ENCODE measurements around the gene EEFSEC. TPM values are rescaled to one million over a fixed set of nuclear protein-coding genes. Genes with fewer than 3 reads are reported as not detected.

EEFSEC gene
- polyA plus RNA-seq, 1 donor (not counting 4 experiments of a cell fraction or from before 2014, with no cell fraction given): 8.7 TPM

- Histone ChIP-seq H3K4me3 (ENCODE audit: control insufficient read depth in 2 of 3, extremely low read depth in 1 of 3, insufficient read depth in 2 of 3, low read depth in 1 of 3, low read length in 3 of 3) (no peak overlapping the region), H3K4me1 (ENCODE audit: control insufficient read depth, extremely low read depth, insufficient read depth, low read length) (no peaks in the 10 kb centered on the region), H3K9me3 (ENCODE audit: control insufficient read depth, low read depth, low read length) (no peaks in the 10 kb centered on the region), H3K27ac (ENCODE audit: control insufficient read depth, insufficient read depth, low read length) (no peak overlapping the region), H3K9ac (ENCODE audit: control insufficient read depth, extremely low read depth, insufficient read depth, low read length) (no peak overlapping the region), H3K27me3 (ENCODE audit: control insufficient read depth, extremely low read depth, insufficient read depth, low read length) (peaks cover 56% of the 10 kb centered on the region), H3K4me2 (ENCODE audit: control insufficient read depth, extremely low read depth, insufficient read depth, low read depth, low read length) (no peak overlapping the region), H3K9me1 (ENCODE audit: control insufficient read depth, extremely low read depth, insufficient read depth, low read length) (no peaks in the 10 kb centered on the region), H3K79me2 (ENCODE audit: control insufficient read depth, insufficient read depth, low read length) (no peaks in the 10 kb centered on the region), H4K20me1 (ENCODE audit: control insufficient read depth, extremely low read depth, insufficient read depth, low read length) (no peaks in the 10 kb centered on the region), H3K36me3 (ENCODE audit: control insufficient read depth in 2 of 2, extremely low read depth in 1 of 2, insufficient read depth in 2 of 2, low read length in 2 of 2) (no peaks in the 10 kb centered on the region), H2AFZ (ENCODE audit: control insufficient read depth, low read length) (no peak overlapping the region)
- DNase-seq (ENCODE audit: low read depth, low spot score) (no peak), FAIRE-seq (no peak)
- TF ChIP-seq CTCF (optimal IDR thresholded peaks at IDR 0.05 in 1 of 3, IDR thresholded peaks at IDR 0.05 in 1 of 3, conservative IDR thresholded peaks at IDR 0.05 in 1 of 3; ENCODE audit: extremely low read depth in 1 of 3, insufficient read depth in 2 of 3, low read length in 3 of 3): no peak
- TF ChIP-seq EZH2 (IDR thresholded peaks at IDR 0.05; ENCODE audit: low read length): no peak
- dilution Hi-C loops (cut with MboI; ENCODE audit: extremely low pct_ligation_motif_present, low sequenced_read_pairs): no loop called here
Observed at GRCh38 chr3:128455116-128455515, 301.8 kb downstream of the EEFSEC start.

- H3K9me1 ChIP-seq (ENCODE audit: control insufficient read depth, extremely low read depth, insufficient read depth, low read length): no peaks in the 10 kb centered on the region
- H3K79me2 ChIP-seq (ENCODE audit: control insufficient read depth, insufficient read depth, low read length): no peaks in the 10 kb centered on the region
- no peak overlapping the region for H3K27ac ChIP-seq (ENCODE audit: control insufficient read depth, insufficient read depth, low read length)
- DNase-seq (ENCODE audit: low read depth, low spot score): no peak
- no peaks in the 10 kb centered on the region for H3K9me3 ChIP-seq (ENCODE audit: control insufficient read depth, low read depth, low read length)
- dilution Hi-C loops (cut with MboI; ENCODE audit: extremely low pct_ligation_motif_present, low sequenced_read_pairs): no loop called here
- H3K4me1 ChIP-seq (ENCODE audit: control insufficient read depth, extremely low read depth, insufficient read depth, low read length): no peaks in the 10 kb centered on the region
- H3K9ac ChIP-seq (ENCODE audit: control insufficient read depth, extremely low read depth, insufficient read depth, low read length): no peak overlapping the region
- TF ChIP-seq EZH2 (IDR thresholded peaks at IDR 0.05; ENCODE audit: low read length) (no peak), CTCF (optimal IDR thresholded peaks at IDR 0.05 in 1 of 3, IDR thresholded peaks at IDR 0.05 in 1 of 3, conservative IDR thresholded peaks at IDR 0.05 in 1 of 3; ENCODE audit: extremely low read depth in 1 of 3, insufficient read depth in 2 of 3, low read length in 3 of 3) (no peak)
- no peak overlapping the region for H2AFZ ChIP-seq (ENCODE audit: control insufficient read depth, low read length)
- H3K27me3 ChIP-seq (ENCODE audit: control insufficient read depth, extremely low read depth, insufficient read depth, low read length): peaks cover 48% of the 10 kb centered on the region
- no peak overlapping the region for H3K4me3 ChIP-seq (ENCODE audit: control insufficient read depth in 2 of 3, extremely low read depth in 1 of 3, insufficient read depth in 2 of 3, low read depth in 1 of 3, low read length in 3 of 3)
- no peaks in the 10 kb centered on the region for H4K20me1 ChIP-seq (ENCODE audit: control insufficient read depth, extremely low read depth, insufficient read depth, low read length)
- no peaks in the 10 kb centered on the region for H3K36me3 ChIP-seq (ENCODE audit: control insufficient read depth in 2 of 2, extremely low read depth in 1 of 2, insufficient read depth in 2 of 2, low read length in 2 of 2)
- no peak for FAIRE-seq
- no peak overlapping the region for H3K4me2 ChIP-seq (ENCODE audit: control insufficient read depth, extremely low read depth, insufficient read depth, low read depth, low read length)
Observed at GRCh38 chr3:128455786-128456748, 302.8 kb downstream of the EEFSEC start.
